ENCODE data around the gene IPO11. TPM values are rescaled to one million over a fixed set of nuclear protein-coding genes. Genes with fewer than 3 reads are reported as not detected.
"Not testable (repeated sequence)": the region's sequence is repeated elsewhere in the genome, so short reads cannot be mapped to it uniquely, and the experiment has no call there.

The IPO11 gene
- total RNA-seq, 2 experiments from 2014 or later = 55.4 to 59.2 TPM

- no peak overlapping the region for H3K4me3 Mint-ChIP-seq
- no peak for DNase-seq
- no peaks in the 10 kb centered on the region for H3K4me1 Mint-ChIP-seq (ENCODE audit: low read depth)
- CTCF ChIA-PET = no interaction called here
- peaks cover 5% of the 10 kb centered on the region for H3K36me3 Mint-ChIP-seq
- intact Hi-C loops (cut with micrococcal nuclease) = no loop called here
- H3K27ac Mint-ChIP-seq = no peak overlapping the region
- H3K27me3 Mint-ChIP-seq = no peaks in the 10 kb centered on the region
- H3K9me3 Mint-ChIP-seq = no peaks in the 10 kb centered on the region
- POLR2A ChIA-PET = interaction anchor here (0.5 kb wide), 1 partner anchor 11 kb away, joined by 3 read pairs; no protein-coding TSS in a partner anchor
Observed at GRCh38 chr5:62617943-62618342, 205.4 kb downstream of the IPO11 start.

- Mint-ChIP-seq H3K36me3 (no peaks in the 10 kb centered on the region), H3K27me3 (no peaks in the 10 kb centered on the region), H3K9me3 (no peaks in the 10 kb centered on the region), H3K27ac (no peak overlapping the region), H3K4me1 (ENCODE audit: low read depth) (no peaks in the 10 kb centered on the region), H3K4me3 (no peak overlapping the region)
- intact Hi-C loops (cut with micrococcal nuclease) = no loop called here
- POLR2A ChIA-PET = no interaction called here
- DNase-seq = no peak
- CTCF ChIA-PET = no interaction called here
Observed at GRCh38 chr5:62620761-62621160, 208.2 kb downstream of the IPO11 start.

GRCh38 chr5:62621280-62621679, 208.7 kb downstream of the IPO11 start:
- POLR2A ChIA-PET = no interaction called here
- Mint-ChIP-seq H3K9me3 (no peaks in the 10 kb centered on the region), H3K27ac (no peak overlapping the region), H3K36me3 (no peaks in the 10 kb centered on the region), H3K27me3 (no peaks in the 10 kb centered on the region), H3K4me3 (no peak overlapping the region), H3K4me1 (ENCODE audit: low read depth) (no peaks in the 10 kb centered on the region)
- DNase-seq = no peak
- intact Hi-C loops (cut with micrococcal nuclease) = no loop called here
- CTCF ChIA-PET = no interaction called here

- ChIA-PET POLR2A (no interaction called here), CTCF (no interaction called here)
- DNase-seq = no peak
- no peaks in the 10 kb centered on the region for H3K9me3 Mint-ChIP-seq
- H3K27ac Mint-ChIP-seq = no peak overlapping the region
- intact Hi-C loops (cut with micrococcal nuclease) = no loop called here
- H3K4me3 Mint-ChIP-seq = no peak overlapping the region
- peaks cover 2% of the 10 kb centered on the region for H3K36me3 Mint-ChIP-seq
- no peaks in the 10 kb centered on the region for H3K27me3 Mint-ChIP-seq
- no peaks in the 10 kb centered on the region for H3K4me1 Mint-ChIP-seq (ENCODE audit: low read depth)
Observed at GRCh38 chr5:62623271-62623670, 210.7 kb downstream of the IPO11 start.

GRCh38 chr5:62624436-62624835, 211.9 kb downstream of the IPO11 start:
- CTCF ChIA-PET; POLR2A ChIA-PET; H3K4me1 Mint-ChIP-seq (ENCODE audit: low read depth): not testable (repeated sequence)

GRCh38 chr5:62626534-62626933, 214.0 kb downstream of the IPO11 start:
- no peak overlapping the region for H3K4me3 Mint-ChIP-seq

More at GRCh38 chr5:62624436-62624835, 211.9 kb downstream of the IPO11 start:
- H3K27me3 Mint-ChIP-seq; H3K27ac Mint-ChIP-seq; H3K9me3 Mint-ChIP-seq; H3K36me3 Mint-ChIP-seq; DNase-seq; H3K4me3 Mint-ChIP-seq; intact Hi-C loops (cut with micrococcal nuclease): not testable (repeated sequence)

GRCh38 chr5:62627121-62627520, 214.6 kb downstream of the IPO11 start:
- peaks cover 7% of the 10 kb centered on the region for H3K36me3 Mint-ChIP-seq
- H3K27me3 Mint-ChIP-seq = no peaks in the 10 kb centered on the region
- POLR2A ChIA-PET = no interaction called here
- no peak overlapping the region for H3K4me3 Mint-ChIP-seq
- H3K4me1 Mint-ChIP-seq (ENCODE audit: low read depth) = no peaks in the 10 kb centered on the region
- CTCF ChIA-PET = no interaction called here
- no peak overlapping the region for H3K27ac Mint-ChIP-seq
- no peak for DNase-seq
- intact Hi-C loops (cut with micrococcal nuclease) = no loop called here
- no peaks in the 10 kb centered on the region for H3K9me3 Mint-ChIP-seq

More at GRCh38 chr5:62626534-62626933, 214.0 kb downstream of the IPO11 start:
- no peak for DNase-seq
- no peaks in the 10 kb centered on the region for H3K4me1 Mint-ChIP-seq (ENCODE audit: low read depth)
- H3K9me3 Mint-ChIP-seq = no peaks in the 10 kb centered on the region
- intact Hi-C loops (cut with micrococcal nuclease) = no loop called here
- no peak overlapping the region for H3K27ac Mint-ChIP-seq
- ChIA-PET POLR2A (no interaction called here), CTCF (no interaction called here)
- peaks cover 7% of the 10 kb centered on the region for H3K36me3 Mint-ChIP-seq
- H3K27me3 Mint-ChIP-seq = no peaks in the 10 kb centered on the region

GRCh38 chr5:62627901-62628300, 215.3 kb downstream of the IPO11 start:
- Mint-ChIP-seq H3K27ac (no peak overlapping the region), H3K4me1 (ENCODE audit: low read depth) (no peaks in the 10 kb centered on the region), H3K27me3 (no peaks in the 10 kb centered on the region), H3K36me3 (peaks cover 7% of the 10 kb centered on the region), H3K4me3 (no peak overlapping the region), H3K9me3 (no peaks in the 10 kb centered on the region)
- POLR2A ChIA-PET = no interaction called here
- CTCF ChIA-PET = no interaction called here
- DNase-seq = no peak
- intact Hi-C loops (cut with micrococcal nuclease) = no loop called here

- CTCF ChIA-PET = interaction anchor here (0.8 to 1.2 kb wide), 2 partner anchors 56 to 172 kb away, joined by 3 to 5 read pairs; no protein-coding TSS in a partner anchor
- DNase-seq = no peak
- Mint-ChIP-seq H3K27ac (no peak overlapping the region), H3K27me3 (no peaks in the 10 kb centered on the region), H3K4me1 (ENCODE audit: low read depth) (no peaks in the 10 kb centered on the region), H3K36me3 (peaks cover 11% of the 10 kb centered on the region), H3K9me3 (no peaks in the 10 kb centered on the region), H3K4me3 (no peak overlapping the region)
- intact Hi-C loops (cut with micrococcal nuclease) = no loop called here
- POLR2A ChIA-PET = no interaction called here
Observed at GRCh38 chr5:62631909-62632580, 219.5 kb downstream of the IPO11 start.

- intact Hi-C loops (cut with micrococcal nuclease) = no loop called here
Observed at GRCh38 chr5:62633243-62633642, 220.7 kb downstream of the IPO11 start.

GRCh38 chr5:62640446-62640845, 227.9 kb downstream of the IPO11 start:
- ChIA-PET CTCF (no interaction called here), POLR2A (no interaction called here)
- Mint-ChIP-seq H3K27me3 (no peaks in the 10 kb centered on the region), H3K36me3 (peaks cover 4% of the 10 kb centered on the region), H3K4me3 (no peak overlapping the region), H3K27ac (no peak overlapping the region), H3K9me3 (no peaks in the 10 kb centered on the region), H3K4me1 (ENCODE audit: low read depth) (no peaks in the 10 kb centered on the region)
- intact Hi-C loops (cut with micrococcal nuclease) = no loop called here
- no peak for DNase-seq

More at GRCh38 chr5:62633243-62633642, 220.7 kb downstream of the IPO11 start:
- Mint-ChIP-seq H3K4me3 (no peak overlapping the region), H3K9me3 (no peaks in the 10 kb centered on the region), H3K36me3 (peaks cover 9% of the 10 kb centered on the region), H3K27ac (no peak overlapping the region), H3K27me3 (no peaks in the 10 kb centered on the region), H3K4me1 (ENCODE audit: low read depth) (no peaks in the 10 kb centered on the region)
- no peak for DNase-seq
- ChIA-PET POLR2A (no interaction called here), CTCF (interaction anchor here (0.8 kb wide), 1 partner anchor 54 kb away, joined by 3 read pairs; no protein-coding TSS in a partner anchor)

GRCh38 chr5:62642468-62642867, 229.9 kb downstream of the IPO11 start:
- Mint-ChIP-seq H3K4me3 (no peak overlapping the region), H3K9me3 (no peaks in the 10 kb centered on the region), H3K36me3 (no peaks in the 10 kb centered on the region), H3K27ac (no peak overlapping the region), H3K4me1 (ENCODE audit: low read depth) (no peaks in the 10 kb centered on the region), H3K27me3 (no peaks in the 10 kb centered on the region)
- intact Hi-C loops (cut with micrococcal nuclease) = no loop called here
- ChIA-PET POLR2A (no interaction called here), CTCF (no interaction called here)
- DNase-seq = no peak

Data from activated CD4-positive, alpha-beta memory T cell treated with anti-CD3 and anti-CD28 coated beads for 36 hours (primary cell).